H9 (cell line): ENCODE results near the gene PROKR1. TPM values are rescaled to one million over a fixed set of nuclear protein-coding genes. Genes with fewer than 3 reads are reported as not detected.

Source experiments
- DNase-seq: peaks from one replicate; pipeline ENCODE4 v3.0.0-alpha.2; 2017
- H2AFZ ChIP-seq: one replicate; pipeline ENCODE4 v1.6.1; 2013; ENCODE audit warnings: mild to moderate bottlenecking, low read length, control low read depth, moderate library complexity
- H2AK5ac ChIP-seq: 2 replicates; pipeline ENCODE4 v1.6.1; 2013; ENCODE audit warnings: low read length, control low read depth, mixed read lengths; ENCODE audit not compliant: insufficient read length
- H2BK120ac ChIP-seq: one replicate; pipeline ENCODE4 v1.6.1; 2013; ENCODE audit warnings: low read depth, mild to moderate bottlenecking, low read length, control low read depth, inconsistent platforms; ENCODE audit not compliant: poor library complexity, severe bottlenecking
- H2BK12ac ChIP-seq: 2 replicates; pipeline ENCODE4 v1.6.1; 2013; ENCODE audit warnings: low read length, control low read depth, mixed read lengths, low read depth; ENCODE audit not compliant: insufficient read length
- H2BK15ac ChIP-seq: 2 replicates; pipeline ENCODE4 v1.6.1; 2013; ENCODE audit warnings: low read depth, low read length, control low read depth
- H2BK20ac ChIP-seq: one replicate; pipeline ENCODE4 v1.6.1; 2013; ENCODE audit warnings: low read depth, mild to moderate bottlenecking, low read length, control low read depth, inconsistent platforms; ENCODE audit not compliant: poor library complexity, severe bottlenecking
- H2BK5ac ChIP-seq: 2 replicates; pipeline ENCODE4 v1.6.1; 2013; ENCODE audit warnings: low read length, control low read depth, mixed read lengths; ENCODE audit not compliant: insufficient read length
- H3K14ac ChIP-seq: 2 replicates; pipeline ENCODE4 v1.6.1; 2013; ENCODE audit warnings: low read length, control low read depth; ENCODE audit not compliant: insufficient read depth
- H3K18ac ChIP-seq: 2 replicates; pipeline ENCODE4 v1.6.1; 2013; ENCODE audit warnings: low read depth, mild to moderate bottlenecking, mixed read lengths, low read length, control low read depth; ENCODE audit not compliant: insufficient read length
- H3K23ac ChIP-seq: 2 replicates; pipeline ENCODE4 v1.6.1; 2013; ENCODE audit warnings: low read length, control low read depth, mixed read lengths, low read depth; ENCODE audit not compliant: insufficient read length
- H3K23me2 ChIP-seq: 2 replicates; pipeline ENCODE4 v1.6.1; 2013; ENCODE audit warnings: low read depth, mild to moderate bottlenecking, mixed read lengths, low read length, control low read depth; ENCODE audit not compliant: insufficient read length, poor library complexity, severe bottlenecking
- H3K27ac ChIP-seq: 2 replicates; pipeline ENCODE4 v1.5.1; 2013; ENCODE audit warnings: low read length, control low read depth, mixed read lengths, low read depth; ENCODE audit not compliant: insufficient read length
- H3K27me3 ChIP-seq: 2 replicates; pipeline ENCODE4 v1.6.1; 2013; ENCODE audit warnings: low read length, control low read depth, inconsistent platforms; ENCODE audit not compliant: insufficient read depth
- H3K4ac ChIP-seq: 2 replicates; pipeline ENCODE4 v1.6.1; 2013; ENCODE audit warnings: low read depth, mild to moderate bottlenecking, control low read depth, inconsistent platforms, low read length, moderate library complexity
- H3K4me1 ChIP-seq: 2 replicates; pipeline ENCODE4 v1.6.1; 2013; ENCODE audit warnings: low read length, control low read depth, inconsistent platforms; ENCODE audit not compliant: insufficient read depth
- H3K4me2 ChIP-seq: 2 replicates; pipeline ENCODE4 v1.6.1; 2013; ENCODE audit warnings: low read length, control low read depth, mixed read lengths; ENCODE audit not compliant: insufficient read length, insufficient read depth
- H3K56ac ChIP-seq: 2 replicates; pipeline ENCODE4 v1.6.1; 2013; ENCODE audit warnings: low read depth, mild to moderate bottlenecking, mixed read lengths, low read length, control low read depth; ENCODE audit not compliant: insufficient read length
- H3K79me1 ChIP-seq: 2 replicates; pipeline ENCODE4 v1.6.1; 2013; ENCODE audit warnings: low read depth, mild to moderate bottlenecking, moderate library complexity, low read length, control low read depth, inconsistent platforms; ENCODE audit not compliant: insufficient read depth, poor library complexity, severe bottlenecking
- H3K79me2 ChIP-seq: 2 replicates; pipeline ENCODE4 v1.6.1; 2013; ENCODE audit warnings: low read length, control low read depth, inconsistent platforms; ENCODE audit not compliant: insufficient read depth
- H3K9ac ChIP-seq: 2 replicates; pipeline ENCODE4 v1.6.1; 2013; ENCODE audit warnings: low read length, control low read depth, mixed read lengths; ENCODE audit not compliant: insufficient read length; ENCODE audit errors: extremely low read depth
- H3K9me3 ChIP-seq: one replicate; pipeline ENCODE4 v1.6.1; 2013; ENCODE audit warnings: low read depth, low read length, inconsistent platforms; ENCODE audit not compliant: control insufficient read depth
- H3T11ph ChIP-seq: one replicate; pipeline ENCODE4 v1.6.1; 2013; ENCODE audit warnings: mild to moderate bottlenecking, low read length, control low read depth, inconsistent platforms
- H4K20me1 ChIP-seq: one replicate; pipeline ENCODE4 v1.6.1; 2013; ENCODE audit not compliant: control insufficient read depth, insufficient read length, insufficient read depth
- H4K5ac ChIP-seq: 2 replicates; pipeline ENCODE4 v1.6.1; 2013; ENCODE audit warnings: low read depth, mild to moderate bottlenecking, mixed read lengths, low read length, control low read depth; ENCODE audit not compliant: insufficient read length
- H4K8ac ChIP-seq: replicated peaks from 2 replicates; pipeline ENCODE4 v1.6.1; 2013; ENCODE audit warnings: low read length, control low read depth, mixed read lengths, low read depth; ENCODE audit not compliant: insufficient read length
- H4K91ac ChIP-seq: 2 replicates; pipeline ENCODE4 v1.6.1; 2013; ENCODE audit warnings: low read depth, mild to moderate bottlenecking, moderate library complexity, mixed read lengths, low read length, control low read depth; ENCODE audit not compliant: insufficient read length
- H3K27ac Mint-ChIP-seq, 3 experiments: 2 replicates in 2 of 3; 3 replicates in 1 of 3; pipeline ENCODE4 v1.8.0; 2020 to 2021; ENCODE audit warnings: mixed read lengths in 3 of 3, mild to moderate bottlenecking in 1 of 3, moderate library complexity in 1 of 3
- H3K27me3 Mint-ChIP-seq: 2 replicates; pipeline ENCODE4 v1.8.0; 2021; ENCODE audit warnings: low read depth, mild to moderate bottlenecking, moderate library complexity, mixed read lengths
- H3K36me3 Mint-ChIP-seq, 3 experiments: 2 replicates in 2 of 3; 3 replicates in 1 of 3; pipeline ENCODE4 v1.8.0; 2020 to 2021; ENCODE audit warnings: low read depth in 3 of 3, mixed read lengths in 3 of 3; ENCODE audit not compliant: insufficient read depth in 1 of 3
- H3K4me1 Mint-ChIP-seq, 2 experiments: 2 replicates each; pipeline ENCODE4 v1.8.0; 2020; ENCODE audit warnings: mixed read lengths in 2 of 2
- H3K4me3 Mint-ChIP-seq, 2 experiments: 2 replicates in 1 of 2; 3 replicates in 1 of 2; pipeline ENCODE4 v1.8.0; 2020 to 2021; ENCODE audit warnings: mild to moderate bottlenecking in 2 of 2, mixed read lengths in 2 of 2, moderate library complexity in 1 of 2
- H3K9me3 Mint-ChIP-seq, 2 experiments: 2 replicates in 1 of 2; 3 replicates in 1 of 2; pipeline ENCODE4 v1.8.0; 2020; ENCODE audit warnings: mild to moderate bottlenecking in 2 of 2, mixed read lengths in 2 of 2, moderate library complexity in 1 of 2
- CTCF ChIP-seq: fragments of 200-600 bp; sonication (generic); conservative IDR thresholded peaks from 3 replicates; pipeline ENCODE4 v1.8.0; 2021; ENCODE audit warnings: antibody characterized with exemption, mild to moderate bottlenecking
- WGBS: extraction: QIAGEN DNeasy Blood & Tissue Kit; methylation state at CpG from one replicate; pipeline ENCODE4 v1.1.7; 2013; ENCODE audit warnings: missing lambda C conversion rate, low lambda C conversion rate, mixed read lengths; ENCODE audit not compliant: insufficient read length; ENCODE audit errors: extremely low coverage; 5-methylcytosine and 5-hydroxymethylcytosine counted together
- total RNA-seq: library from RNA; stranded (reverse); gene quantifications from 2 replicates; pipeline ENCODE4 v1.2.1, GENCODE V29; 2021

PROKR1 gene
- total RNA-seq, 1 experiment from 2014 or later: 1.5 TPM

GRCh38 chr2:68696554-68696953 is 53.2 kb downstream of the PROKR1 start:
- Histone ChIP-seq H4K91ac (no peak overlapping the region), H3K18ac (no peak overlapping the region), H3K4ac (no peak overlapping the region), H3K9me3 (peaks cover 5% of the 10 kb centered on the region), H3K9ac (no peak overlapping the region), H2BK15ac (no peak overlapping the region), H3K4me1 (no peaks in the 10 kb centered on the region; the same call in 1 of the 2 replicates), H3T11ph (no peak overlapping the region), H4K5ac (no peak overlapping the region), H2BK20ac (no peak overlapping the region), H4K20me1 (no peaks in the 10 kb centered on the region), H3K23ac (no peak overlapping the region), H3K27me3 (no peaks in the 10 kb centered on the region), H3K23me2 (no peaks in the 10 kb centered on the region), H4K8ac (no peak overlapping the region), H2AK5ac (no peak overlapping the region), H3K14ac (no peak overlapping the region), H2AFZ (no peak overlapping the region), H2BK12ac (no peak overlapping the region), H3K27ac (no peak overlapping the region), H2BK120ac (no peak overlapping the region), H3K79me2 (no peaks in the 10 kb centered on the region), H3K4me2 (no peak overlapping the region), H3K79me1 (no peaks in the 10 kb centered on the region), H2BK5ac (no peak overlapping the region), H3K56ac (no peak overlapping the region)
- Mint-ChIP-seq H3K27ac (peak overlapping the region in 1 of 3 experiments; percentile 54; a peak in 2 of 7 replicates), H3K36me3 (peaks cover 30 to 52% (median 41%) of the 10 kb centered on the region in 3 experiments), H3K4me3 (no peak overlapping the region; a peak in 1 of 5 replicates), H3K9me3 (peaks cover 26 to 40% of the 10 kb centered on the region in 2 experiments), H3K27me3 (no peaks in the 10 kb centered on the region; the same call in 1 of the 2 replicates), H3K4me1 (peaks cover 11 to 20% of the 10 kb centered on the region in 2 experiments)
- no peak for TF ChIP-seq CTCF
- no CpG with 5 or more reads among the region's 2 CpGs for WGBS
- no peak for DNase-seq
